NT2/D1 (cell line): ENCODE measurements around the gene SUPT20HL1.

Source experiments
- YY1 ChIP-seq: IDR thresholded peaks from 2 replicates; pipeline ENCODE4 v1.6.1; 2011; ENCODE audit not compliant: insufficient read length, insufficient read depth
- ZNF274 ChIP-seq: IDR thresholded peaks from 2 replicates; pipeline ENCODE4 v1.6.1; 2011; ENCODE audit warnings: mild to moderate bottlenecking, low read depth, low read length

DNA sequence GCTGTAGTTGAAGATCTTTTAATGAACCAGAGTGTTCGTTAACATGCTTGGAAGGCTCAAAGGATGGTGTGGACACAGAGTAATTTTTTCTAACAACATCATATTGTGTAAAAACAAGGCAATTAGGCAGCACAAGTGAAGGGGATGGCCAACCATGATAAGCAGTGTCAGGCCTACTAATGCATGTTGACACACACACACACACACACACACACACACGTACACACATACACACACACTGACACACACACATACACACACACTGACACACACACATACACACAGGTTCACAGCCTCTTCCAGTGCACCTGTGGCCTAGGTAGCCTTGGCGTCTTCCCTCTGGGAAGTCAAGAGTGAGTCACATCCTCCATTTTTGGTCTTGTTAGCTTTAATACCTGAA lies at the start of gene SUPT20HL1:
- TF ChIP-seq YY1 (no peak), ZNF274 (no peak)
